PC-9 (cell line): ENCODE data around the gene NELL2.

Experiments used
- CTCF ChIP-seq: fragments of 200-600 bp; sonication (generic); conservative IDR thresholded peaks from 2 replicates; pipeline ENCODE4 v1.6.1; 2017; ENCODE audit warnings: mixed run types, antibody characterized with exemption, mild to moderate bottlenecking, moderate library complexity
- EZH2 ChIP-seq: fragments of 200-600 bp; sonication (generic); IDR thresholded peaks from 2 replicates; pipeline ENCODE4 v1.8.0; 2017; ENCODE audit warnings: antibody characterized with exemption, low read depth

GRCh38 chr12:44519931-44520330, 356.2 kb downstream of the NELL2 start:
- TF ChIP-seq CTCF (no peak), EZH2 (no peak)
